K562 (cell line): ENCODE measurements around the gene HDC. TPM values are rescaled to one million over a fixed set of nuclear protein-coding genes. Genes with fewer than 3 reads are reported as not detected.
A peak's percentile ranks its signal among the peaks of the same experiment; 100 is the strongest.

Experiments
- BACH1 ChIP-seq: fragments of 200-800 bp; sonication (Bioruptor generic); IDR thresholded peaks from 2 replicates; pipeline ENCODE4 v1.6.1; 2016; ENCODE audit warnings: missing genetic modification characterization, missing compliant biosample characterization
- BHLHE40 ChIP-seq: IDR thresholded peaks from 2 replicates; pipeline ENCODE4 v1.6.1; 2011; ENCODE audit warnings: low read length, improper control_type of control experiment
- C11orf30 ChIP-seq: fragments of 450-650 bp; IDR thresholded peaks from 2 replicates; pipeline ENCODE4 v1.6.1; 2016; ENCODE audit warnings: low read depth, mild to moderate bottlenecking
- CCAR2 ChIP-seq: fragments of 200-400 bp; formaldehyde crosslinking; IDR thresholded peaks from 2 replicates; pipeline ENCODE4 v1.6.1; 2017; ENCODE audit warnings: mild to moderate bottlenecking, low read depth, low read length
- ETV6 ChIP-seq, 3 experiments: fragments of 150-350 bp in 1 of 3; sonication (generic) in 1 of 3; formaldehyde crosslinking in 1 of 3; IDR thresholded peaks; 2 replicates each; pipeline versions ENCODE4 v1.6.1 to v1.8.0; 2014 to 2022; ENCODE audit warnings: borderline replicate concordance in 2 of 3, low read depth in 2 of 3, antibody characterized with exemption in 1 of 3, low read length in 1 of 3, mild to moderate bottlenecking in 1 of 3, missing genetic modification reagents in 1 of 3
- KDM4B ChIP-seq, 2 experiments: fragments of 450-650 bp in 1 of 2; sonication (generic) in 1 of 2; IDR thresholded peaks; 2 replicates each; pipeline ENCODE4 v1.6.1; 2016 to 2017; ENCODE audit warnings: borderline replicate concordance in 2 of 2, antibody characterized with exemption in 1 of 2, low read depth in 1 of 2, mild to moderate bottlenecking in 1 of 2
- KLF16 ChIP-seq: IDR thresholded peaks from 2 replicates; pipeline ENCODE4 v1.6.1; 2016; ENCODE audit warnings: antibody characterized with exemption
- KLF6 ChIP-seq: fragments of 250-450 bp; sonication (Bioruptor Pico); IDR thresholded peaks from 2 replicates; pipeline ENCODE4 v1.4.0; 2020; ENCODE audit warnings: mild to moderate bottlenecking, moderate library complexity, borderline replicate concordance
- NFATC3 ChIP-seq: fragments of 450-650 bp; IDR thresholded peaks from 2 replicates; pipeline ENCODE4 v1.6.1; 2017; ENCODE audit warnings: mild to moderate bottlenecking
- SMARCA4 ChIP-seq: fragments of 450-650 bp; IDR thresholded peaks from 2 replicates; pipeline ENCODE4 v1.6.1; 2016
- SMARCA5 ChIP-seq: fragments of 450-650 bp; IDR thresholded peaks from 2 replicates; pipeline ENCODE4 v1.6.1; 2016
- ZNF140 ChIP-seq: fragments of 250-450 bp; sonication (Bioruptor Pico); IDR thresholded peaks from 2 replicates; pipeline ENCODE4 v1.8.0; 2021; ENCODE audit warnings: moderate library complexity, mild to moderate bottlenecking, inconsistent platforms
- ZNF197 ChIP-seq: fragments of 200-800 bp; sonication (Bioruptor generic); IDR thresholded peaks from 2 replicates; pipeline ENCODE4 v1.6.1; 2016; ENCODE audit warnings: low read depth, missing genetic modification characterization, missing compliant biosample characterization
- ZNF212 ChIP-seq: fragments of 450-650 bp; formaldehyde crosslinking; IDR thresholded peaks from 2 replicates; pipeline ENCODE4 v1.4.0; 2020; ENCODE audit warnings: mild to moderate bottlenecking
- ZNF347 ChIP-seq: fragments of 450-650 bp; formaldehyde crosslinking; IDR thresholded peaks from 2 replicates; pipeline ENCODE4 v1.4.0; 2020; ENCODE audit warnings: low read depth, mild to moderate bottlenecking, moderate library complexity
- ZNF696 ChIP-seq: fragments of 250-450 bp; sonication (Bioruptor Pico); conservative IDR thresholded peaks from 2 replicates; pipeline ENCODE4 v1.4.0; 2020; ENCODE audit warnings: mild to moderate bottlenecking, moderate library complexity
- polyA plus RNA-seq, 8 experiments: library from polyadenylated mRNA; depleted of rRNA in 4 of 8; stranded (reverse) in 5 of 8; unstranded in 3 of 8; fragments of >200 nt; fragmentation: Nextera tagmentation in 2 of 8; fragmentation: Illumina TruSeq in 1 of 8; extraction: Ambion mirVana in 2 of 8; extraction: Trizol in 1 of 8; gene quantifications; 2 replicates each; pipeline versions ENCODE4 v1.2.1 to v1.2.3, GENCODE V29; 2011 to 2014; ENCODE audit warnings: inconsistent platforms in 1 of 8, missing spikeins in 1 of 8
- total RNA-seq, 7 experiments: library from RNA; depleted of rRNA in 6 of 7; stranded (reverse); fragments of >200 nt in 6 of 7; fragmentation: Illumina TruSeq in 2 of 7; extraction: Trizol in 2 of 7; gene quantifications; 2 replicates each; pipeline versions ENCODE4 v1.2.1 to v1.2.3, GENCODE V29; 2011 to 2021; ENCODE audit warnings: low replicate concordance in 1 of 7
- TF ChIP-seq, protein P1 (sequence below): fragments of 200-800 bp; sonication (Bioruptor generic); IDR thresholded peaks from 2 replicates; pipeline ENCODE4 v1.6.1; 2017; ENCODE audit warnings: missing genetic modification characterization, missing compliant biosample characterization
- TF ChIP-seq, protein P2 (sequence below): fragments of 450-650 bp; formaldehyde crosslinking; IDR thresholded peaks from 2 replicates; pipeline ENCODE4 v1.4.0; 2022; ENCODE audit warnings: missing genetic modification characterization
- TF ChIP-seq, protein P3 (sequence below): fragments of 450-650 bp; IDR thresholded peaks from 2 replicates; pipeline ENCODE4 v1.6.1; 2016
- TF ChIP-seq, protein P4 (sequence below): fragments of 250-450 bp; sonication (Bioruptor Pico); IDR thresholded peaks from 2 replicates; pipeline ENCODE4 v1.4.0; 2020; ENCODE audit warnings: mild to moderate bottlenecking, moderate library complexity, borderline replicate concordance
- TF ChIP-seq, protein P5 (sequence below): sonication (generic); formaldehyde crosslinking; IDR thresholded peaks from 2 replicates; pipeline ENCODE4 v1.8.0; 2022; ENCODE audit warnings: missing genetic modification reagents, mild to moderate bottlenecking, borderline replicate concordance

Gene HDC
- total and polyA plus RNA-seq, 9 of the 15 experiments (the other 6 are each of a cell fraction or from before 2014, with no cell fraction given): 0.26 to 5.3 (median 0.99) TPM

DNA sequence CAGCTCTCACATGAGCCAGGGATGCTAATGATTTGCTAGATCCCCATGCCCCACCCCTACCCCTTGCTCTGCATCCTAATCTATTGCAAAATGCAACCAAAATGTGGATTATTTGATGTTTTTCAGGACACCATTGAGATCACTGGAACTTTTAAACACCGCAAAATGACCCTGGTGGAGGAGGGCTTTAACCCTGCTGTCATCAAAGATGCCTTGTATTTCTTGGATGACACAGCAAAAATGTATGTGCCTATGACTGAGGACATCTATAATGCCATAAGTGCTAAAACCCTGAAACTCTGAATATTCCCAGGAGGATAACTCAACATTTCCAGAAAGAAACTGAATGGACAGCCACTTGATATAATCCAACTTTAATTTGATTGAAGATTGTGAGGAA, 29.7 kb downstream of the HDC start (continued):
- TF ChIP-seq, protein P1, sequence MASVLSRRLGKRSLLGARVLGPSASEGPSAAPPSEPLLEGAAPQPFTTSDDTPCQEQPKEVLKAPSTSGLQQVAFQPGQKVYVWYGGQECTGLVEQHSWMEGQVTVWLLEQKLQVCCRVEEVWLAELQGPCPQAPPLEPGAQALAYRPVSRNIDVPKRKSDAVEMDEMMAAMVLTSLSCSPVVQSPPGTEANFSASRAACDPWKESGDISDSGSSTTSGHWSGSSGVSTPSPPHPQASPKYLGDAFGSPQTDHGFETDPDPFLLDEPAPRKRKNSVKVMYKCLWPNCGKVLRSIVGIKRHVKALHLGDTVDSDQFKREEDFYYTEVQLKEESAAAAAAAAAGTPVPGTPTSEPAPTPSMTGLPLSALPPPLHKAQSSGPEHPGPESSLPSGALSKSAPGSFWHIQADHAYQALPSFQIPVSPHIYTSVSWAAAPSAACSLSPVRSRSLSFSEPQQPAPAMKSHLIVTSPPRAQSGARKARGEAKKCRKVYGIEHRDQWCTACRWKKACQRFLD: 0 out of 2 replicates have a peak, but pooled peaks have one; percentile 24
- TF ChIP-seq ZNF696 (CRISPR knock-in tag): no peak
- TF ChIP-seq, protein P2, sequence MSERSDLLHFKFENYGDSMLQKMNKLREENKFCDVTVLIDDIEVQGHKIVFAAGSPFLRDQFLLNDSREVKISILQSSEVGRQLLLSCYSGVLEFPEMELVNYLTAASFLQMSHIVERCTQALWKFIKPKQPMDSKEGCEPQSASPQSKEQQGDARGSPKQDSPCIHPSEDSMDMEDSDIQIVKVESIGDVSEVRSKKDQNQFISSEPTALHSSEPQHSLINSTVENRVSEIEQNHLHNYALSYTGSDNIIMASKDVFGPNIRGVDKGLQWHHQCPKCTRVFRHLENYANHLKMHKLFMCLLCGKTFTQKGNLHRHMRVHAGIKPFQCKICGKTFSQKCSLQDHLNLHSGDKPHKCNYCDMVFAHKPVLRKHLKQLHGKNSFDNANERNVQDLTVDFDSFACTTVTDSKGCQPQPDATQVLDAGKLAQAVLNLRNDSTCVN: no peak
- TF ChIP-seq, protein P3, sequence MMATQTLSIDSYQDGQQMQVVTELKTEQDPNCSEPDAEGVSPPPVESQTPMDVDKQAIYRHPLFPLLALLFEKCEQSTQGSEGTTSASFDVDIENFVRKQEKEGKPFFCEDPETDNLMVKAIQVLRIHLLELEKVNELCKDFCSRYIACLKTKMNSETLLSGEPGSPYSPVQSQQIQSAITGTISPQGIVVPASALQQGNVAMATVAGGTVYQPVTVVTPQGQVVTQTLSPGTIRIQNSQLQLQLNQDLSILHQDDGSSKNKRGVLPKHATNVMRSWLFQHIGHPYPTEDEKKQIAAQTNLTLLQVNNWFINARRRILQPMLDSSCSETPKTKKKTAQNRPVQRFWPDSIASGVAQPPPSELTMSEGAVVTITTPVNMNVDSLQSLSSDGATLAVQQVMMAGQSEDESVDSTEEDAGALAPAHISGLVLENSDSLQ: peak; percentile 17; the same call in 1 of the 2 replicates
- TF ChIP-seq, protein P4, sequence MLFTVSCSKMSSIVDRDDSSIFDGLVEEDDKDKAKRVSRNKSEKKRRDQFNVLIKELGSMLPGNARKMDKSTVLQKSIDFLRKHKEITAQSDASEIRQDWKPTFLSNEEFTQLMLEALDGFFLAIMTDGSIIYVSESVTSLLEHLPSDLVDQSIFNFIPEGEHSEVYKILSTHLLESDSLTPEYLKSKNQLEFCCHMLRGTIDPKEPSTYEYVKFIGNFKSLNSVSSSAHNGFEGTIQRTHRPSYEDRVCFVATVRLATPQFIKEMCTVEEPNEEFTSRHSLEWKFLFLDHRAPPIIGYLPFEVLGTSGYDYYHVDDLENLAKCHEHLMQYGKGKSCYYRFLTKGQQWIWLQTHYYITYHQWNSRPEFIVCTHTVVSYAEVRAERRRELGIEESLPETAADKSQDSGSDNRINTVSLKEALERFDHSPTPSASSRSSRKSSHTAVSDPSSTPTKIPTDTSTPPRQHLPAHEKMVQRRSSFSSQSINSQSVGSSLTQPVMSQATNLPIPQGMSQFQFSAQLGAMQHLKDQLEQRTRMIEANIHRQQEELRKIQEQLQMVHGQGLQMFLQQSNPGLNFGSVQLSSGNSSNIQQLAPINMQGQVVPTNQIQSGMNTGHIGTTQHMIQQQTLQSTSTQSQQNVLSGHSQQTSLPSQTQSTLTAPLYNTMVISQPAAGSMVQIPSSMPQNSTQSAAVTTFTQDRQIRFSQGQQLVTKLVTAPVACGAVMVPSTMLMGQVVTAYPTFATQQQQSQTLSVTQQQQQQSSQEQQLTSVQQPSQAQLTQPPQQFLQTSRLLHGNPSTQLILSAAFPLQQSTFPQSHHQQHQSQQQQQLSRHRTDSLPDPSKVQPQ (CRISPR knock-in tag): no peak
- no peak for TF ChIP-seq ZNF347
- no peak for TF ChIP-seq KLF16
- TF ChIP-seq CCAR2: no peak
- no peak for TF ChIP-seq ZNF140 (CRISPR knock-in tag)
- TF ChIP-seq KDM4B (IDR thresholded peaks at IDR 0.05; ENCODE audit: borderline replicate concordance in 2 of 2, low read depth in 1 of 2): no peak
- TF ChIP-seq ETV6 (IDR thresholded peaks at IDR 0.05; ENCODE audit: borderline replicate concordance in 1 of 2, low read depth in 2 of 2, low read length in 1 of 2): no peak
- no peak for TF ChIP-seq ETV6 (CRISPR knock-in tag; IDR thresholded peaks at IDR 0.05; ENCODE audit: borderline replicate concordance)
- no peak for TF ChIP-seq ZNF197 (CRISPR knock-in tag)
- no peak for TF ChIP-seq NFATC3
- TF ChIP-seq ZNF212 (CRISPR knock-in tag): no peak
- peak; percentile 60; the same call in 1 of the 2 replicates for TF ChIP-seq SMARCA4
- TF ChIP-seq, protein P5, sequence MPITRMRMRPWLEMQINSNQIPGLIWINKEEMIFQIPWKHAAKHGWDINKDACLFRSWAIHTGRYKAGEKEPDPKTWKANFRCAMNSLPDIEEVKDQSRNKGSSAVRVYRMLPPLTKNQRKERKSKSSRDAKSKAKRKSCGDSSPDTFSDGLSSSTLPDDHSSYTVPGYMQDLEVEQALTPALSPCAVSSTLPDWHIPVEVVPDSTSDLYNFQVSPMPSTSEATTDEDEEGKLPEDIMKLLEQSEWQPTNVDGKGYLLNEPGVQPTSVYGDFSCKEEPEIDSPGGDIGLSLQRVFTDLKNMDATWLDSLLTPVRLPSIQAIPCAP (CRISPR knock-in tag): no peak
- TF ChIP-seq BHLHE40: no peak
- no peak for TF ChIP-seq KLF6 (CRISPR knock-in tag)
- peak; percentile 95 for TF ChIP-seq C11orf30
- peak; percentile 90 for TF ChIP-seq BACH1 (tag)
- no peak for TF ChIP-seq SMARCA5
